Measurements from ENCODE around the gene NDUFB4.
"Not testable (repeated sequence)": the region's sequence is repeated elsewhere in the genome, so short reads cannot be mapped to it uniquely, and the experiment has no call there.

NDUFB4 gene

GRCh38 chr3:120572027-120572426 lies 24.1 kb upstream of the NDUFB4 start:
- DNase-seq: no peak

GRCh38 chr3:120587332-120587975 lies 8.7 kb upstream of the NDUFB4 start:
- no peak for DNase-seq

DNA sequence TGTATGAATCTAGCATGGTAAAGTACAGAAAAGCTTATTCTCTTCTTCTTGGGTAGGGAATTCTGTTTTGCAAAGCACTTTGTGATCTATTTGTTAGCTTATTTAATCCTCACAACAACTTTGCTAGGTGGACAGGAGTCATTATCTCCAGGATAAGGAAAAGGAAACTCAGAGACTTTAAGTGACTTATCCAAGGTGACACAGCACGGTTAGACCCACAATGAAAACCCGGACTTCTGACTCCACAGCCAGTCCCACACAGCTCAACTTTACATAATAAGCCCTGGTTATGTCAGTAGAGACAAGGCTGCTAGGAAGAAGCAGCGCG lies 384 bp upstream of the NDUFB4 start:
- no peak for DNase-seq

- DNase-seq: no peak
Observed at GRCh38 chr3:120596853-120597223, 702 bp downstream of the NDUFB4 start.

DNA sequence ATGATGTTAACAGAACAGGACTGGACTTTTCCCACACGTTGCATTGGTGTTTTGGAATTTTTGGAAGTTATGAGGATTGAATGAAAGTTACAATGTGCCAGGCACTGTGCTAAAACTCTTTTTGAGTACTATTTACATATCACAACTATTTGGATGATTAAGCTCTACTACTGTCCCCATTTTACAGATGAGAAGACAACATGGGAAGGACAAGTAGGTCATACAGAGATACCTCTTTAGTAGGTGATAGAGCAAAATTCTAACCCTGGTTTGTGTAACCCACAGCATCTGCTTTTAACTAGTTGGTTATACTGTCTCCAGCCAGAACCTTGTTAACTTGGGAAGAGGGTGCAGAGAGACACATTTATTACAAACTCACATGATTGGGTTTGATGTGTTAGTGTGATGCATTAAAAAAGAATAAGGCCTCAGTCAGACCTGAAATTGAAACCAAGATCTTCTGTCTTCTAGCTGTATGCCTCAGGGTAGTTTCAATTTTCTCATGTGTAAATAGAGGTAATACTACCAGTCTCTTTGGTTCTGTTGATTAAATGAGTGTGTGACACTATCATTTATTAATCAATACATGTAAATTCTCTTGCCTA lies 1.4 kb downstream of the NDUFB4 start:
- no peak for DNase-seq

DNA sequence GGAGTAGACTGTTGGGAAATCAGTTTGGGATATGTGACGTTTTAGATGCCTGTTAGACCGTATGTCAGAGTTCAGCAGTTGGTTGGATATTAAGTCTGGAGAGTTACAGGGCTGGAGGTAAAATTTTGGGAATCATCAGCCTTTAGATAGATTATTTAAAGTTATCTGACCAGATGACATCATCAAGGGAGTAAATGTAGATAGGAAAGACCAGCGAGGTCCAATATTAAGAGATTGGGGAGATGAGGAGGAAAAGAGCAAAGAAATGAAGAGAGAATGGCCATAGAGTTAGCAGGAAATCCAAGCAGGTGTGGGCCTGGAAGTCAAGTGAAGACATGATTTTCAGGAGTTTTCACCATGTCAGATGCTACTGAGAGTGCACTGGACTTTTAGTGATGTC lies 3.1 kb downstream of the NDUFB4 start:
- DNase-seq: no peak

DNA sequence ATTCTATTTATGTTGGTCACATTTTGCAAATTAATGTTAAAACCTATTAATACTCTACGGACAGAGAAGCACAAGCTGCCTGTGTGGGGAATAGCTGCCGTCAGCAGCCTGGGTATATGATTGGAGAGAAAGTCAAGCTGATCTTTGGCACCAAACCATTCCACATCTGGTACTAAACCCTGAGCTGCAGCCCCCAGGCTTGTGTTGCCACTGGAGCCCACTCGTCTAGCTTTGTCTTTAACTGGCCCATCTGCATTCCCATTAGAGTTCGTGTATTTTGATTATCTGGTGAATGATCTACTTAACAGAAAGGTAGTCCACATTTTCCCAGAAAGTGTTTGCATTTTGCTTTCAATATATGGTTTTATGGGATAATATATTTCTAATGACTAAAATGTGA lies 5.4 kb downstream of the NDUFB4 start:
- no peak for DNase-seq

GRCh38 chr3:120602682-120603081 lies 6.5 kb downstream of the NDUFB4 start:
- DNase-seq: no peak

GRCh38 chr3:120604382-120604781 lies 8.2 kb downstream of the NDUFB4 start:
- no peak for DNase-seq

- no peak for DNase-seq
Observed at GRCh38 chr3:120604784-120605183, 8.6 kb downstream of the NDUFB4 start.

DNA sequence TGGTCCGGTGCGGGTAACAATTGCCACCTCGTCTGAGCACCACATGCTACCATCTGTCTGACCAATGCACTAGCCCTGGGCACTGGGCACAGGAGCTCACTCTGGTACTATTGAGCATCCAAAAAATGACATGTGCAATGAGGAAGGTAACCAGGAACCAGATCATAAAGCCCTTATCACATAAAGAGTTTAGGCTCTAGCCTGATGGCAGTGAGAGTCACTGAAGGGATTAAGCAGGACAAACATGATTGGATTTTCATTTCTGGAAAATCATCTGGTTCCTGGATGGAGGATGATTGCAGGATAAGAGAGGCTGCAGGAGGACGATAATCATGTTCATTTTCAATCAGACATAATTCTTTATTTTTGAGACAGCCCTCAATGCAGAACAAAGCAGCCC lies 12.4 kb downstream of the NDUFB4 start:
- no peak for DNase-seq

DNA sequence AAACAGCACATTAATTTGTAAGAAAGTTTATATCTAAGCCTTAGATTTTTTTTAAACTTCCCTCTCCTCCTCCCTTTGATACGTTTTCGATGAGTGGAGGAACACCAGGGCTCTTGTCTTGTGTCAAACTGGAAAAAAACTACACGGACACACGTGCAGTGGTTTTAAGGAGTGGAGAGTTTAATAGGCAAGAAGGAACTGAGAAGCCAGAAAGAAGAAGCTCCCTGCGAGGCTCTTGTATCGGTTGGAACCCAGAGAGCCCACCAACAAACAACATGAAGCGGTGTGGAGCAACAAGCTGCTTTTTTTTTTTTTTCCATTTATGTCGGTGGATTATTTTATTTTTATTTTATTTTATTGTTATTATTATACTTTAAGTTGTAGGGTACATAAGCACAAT lies 18.6 kb downstream of the NDUFB4 start:
- no peak for DNase-seq

DNA sequence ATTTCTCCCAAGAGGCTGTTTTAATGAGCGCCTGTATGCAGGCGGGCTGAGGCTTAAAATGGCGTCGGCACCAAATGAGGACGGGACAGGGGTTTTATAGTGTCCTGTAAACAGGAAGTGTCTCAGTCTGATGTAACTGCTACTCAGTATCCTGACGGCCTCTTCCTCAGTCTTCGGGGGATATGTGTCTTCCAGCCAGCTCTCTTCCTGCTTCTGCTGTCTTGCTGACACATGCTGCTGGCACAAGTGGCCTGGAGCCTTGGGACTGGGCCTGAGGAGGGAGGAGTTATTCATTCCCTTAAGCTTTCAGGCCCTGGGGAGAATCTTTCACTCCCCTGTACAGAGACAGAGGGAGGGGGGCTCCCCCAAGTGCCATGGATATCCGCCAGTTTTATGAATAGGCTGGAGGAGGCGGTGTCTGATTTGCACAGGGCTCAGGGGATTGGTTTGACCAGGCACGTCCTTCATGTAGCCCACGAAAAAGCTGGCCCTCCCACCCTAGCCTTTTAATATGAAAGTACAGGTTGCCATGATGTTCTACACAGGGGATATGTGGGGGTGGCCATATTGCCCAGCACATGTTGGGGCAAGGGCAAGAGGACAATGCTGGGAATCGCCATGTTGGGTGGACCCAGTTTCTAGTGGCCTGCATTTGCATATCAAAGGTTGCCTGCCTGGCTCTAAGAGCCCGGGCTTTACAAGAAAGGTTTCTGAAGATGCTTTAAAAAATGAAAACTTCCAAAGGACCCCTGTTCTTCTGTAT lies 19.9 kb downstream of the NDUFB4 start:
- DNase-seq: no peak

DNA sequence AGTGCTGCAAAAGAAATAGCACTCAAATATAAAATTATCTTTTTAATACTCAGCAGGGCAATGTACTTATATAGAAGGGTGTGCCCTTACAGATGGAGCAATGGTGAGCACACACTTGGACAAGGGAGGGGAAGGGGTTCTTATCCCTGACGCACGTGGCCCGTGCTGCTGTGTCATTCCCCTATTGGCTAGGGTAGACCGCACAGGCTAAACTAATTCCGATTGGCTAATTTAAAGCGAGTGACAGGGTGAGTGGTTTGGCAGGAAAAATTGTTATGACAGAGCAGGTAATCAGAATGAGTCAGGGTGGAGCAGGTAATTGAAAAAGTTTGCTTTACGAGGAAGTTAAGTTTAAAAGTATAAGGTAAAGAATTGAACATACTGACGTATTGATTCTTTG lies 20.6 kb downstream of the NDUFB4 start:
- DNase-seq: not testable (repeated sequence)

GRCh38 chr3:120622457-120622856 lies 26.3 kb downstream of the NDUFB4 start:
- no peak for DNase-seq

- DNase-seq: no peak
Observed at GRCh38 chr3:120622870-120623726, 27.0 kb downstream of the NDUFB4 start.

- no peak for DNase-seq
Observed at GRCh38 chr3:120623727-120624093, 27.6 kb downstream of the NDUFB4 start.

- DNase-seq: no peak
Observed at GRCh38 chr3:120625159-120625586, 29.0 kb downstream of the NDUFB4 start.

GRCh38 chr3:120634539-120634938 lies 38.4 kb downstream of the NDUFB4 start:
- DNase-seq: no peak

GRCh38 chr3:120636795-120637401 lies 40.8 kb downstream of the NDUFB4 start:
- DNase-seq: no peak

DNA sequence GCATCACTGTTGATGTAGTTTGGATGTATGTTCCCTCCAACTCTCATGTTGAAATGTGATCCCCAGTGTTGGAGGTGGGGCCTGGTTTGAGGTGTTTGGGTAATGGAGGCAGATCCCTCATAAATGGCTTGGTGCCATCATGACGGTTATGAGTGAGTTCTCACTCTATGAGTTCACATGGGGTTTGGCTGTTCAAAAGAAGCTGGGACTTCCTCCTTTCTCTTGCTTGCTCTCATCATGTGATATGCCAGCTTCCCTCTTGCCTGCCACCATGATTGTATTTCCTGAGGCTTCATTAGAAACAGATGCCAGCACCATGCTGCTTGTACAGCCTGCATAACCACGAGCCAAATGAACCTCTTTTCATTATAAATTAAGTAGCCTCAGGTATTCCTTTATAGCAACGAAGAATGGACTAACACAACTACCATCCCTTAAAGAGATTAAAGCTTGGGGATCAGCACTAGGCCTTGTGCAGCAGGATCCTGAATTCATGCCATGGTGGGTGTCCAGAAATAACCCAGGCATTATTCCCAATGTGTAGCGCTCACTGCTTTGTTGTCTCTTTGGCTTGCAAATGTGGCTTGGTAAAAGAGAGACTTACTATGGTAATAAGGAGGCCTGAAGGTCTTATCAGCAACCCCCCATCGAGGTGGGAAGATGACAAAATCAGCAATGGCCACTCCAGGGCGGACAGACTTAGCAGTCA lies 41.9 kb downstream of the NDUFB4 start:
- no peak for DNase-seq

DNA sequence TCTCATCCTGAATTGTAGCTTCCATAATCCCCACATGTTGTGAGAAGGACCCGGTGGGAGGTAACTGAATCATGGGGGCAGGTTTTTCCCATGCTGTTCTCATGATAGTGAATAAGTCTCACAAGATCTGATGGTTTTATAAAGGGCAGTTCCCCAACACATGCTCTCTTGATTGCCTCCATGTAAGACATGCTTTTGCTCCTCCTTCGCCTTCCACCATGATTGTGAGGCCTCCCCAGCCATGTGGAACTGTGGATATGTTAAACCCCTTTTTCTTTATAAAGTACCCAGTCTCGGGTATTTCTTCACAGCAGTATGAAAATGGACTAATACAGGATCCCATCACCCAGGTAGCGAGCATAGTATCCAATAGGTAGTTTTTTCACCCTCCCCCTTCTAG lies 42.7 kb downstream of the NDUFB4 start:
- not testable (repeated sequence) for DNase-seq
